NCI-H2171 (cell line): ENCODE measurements around the gene HTD2.

Experiments
- DNase-seq: peaks from one replicate; lab custom pipeline; 2025; lab: John Stamatoyannopoulos, UW

The HTD2 gene

DNA sequence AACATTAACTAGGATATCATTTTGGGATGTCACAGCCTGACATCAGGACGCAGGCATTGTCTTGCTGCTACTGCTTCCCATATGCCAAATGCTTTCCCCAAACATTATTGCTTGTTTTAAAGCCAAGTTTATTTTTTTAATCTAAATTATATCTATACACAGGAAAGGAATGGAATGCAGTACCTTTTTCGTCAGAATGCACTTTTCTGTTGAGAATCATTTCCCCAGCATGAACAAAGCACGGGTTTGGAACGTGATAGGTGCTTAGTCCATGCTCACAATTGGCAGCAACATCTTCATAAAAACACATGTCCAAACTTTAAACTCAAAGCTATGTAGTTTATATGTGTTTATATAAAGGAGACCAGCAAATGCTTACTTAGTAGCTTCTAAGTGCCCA, 52.5 kb downstream of the HTD2 start:
- no peak for DNase-seq

DNA sequence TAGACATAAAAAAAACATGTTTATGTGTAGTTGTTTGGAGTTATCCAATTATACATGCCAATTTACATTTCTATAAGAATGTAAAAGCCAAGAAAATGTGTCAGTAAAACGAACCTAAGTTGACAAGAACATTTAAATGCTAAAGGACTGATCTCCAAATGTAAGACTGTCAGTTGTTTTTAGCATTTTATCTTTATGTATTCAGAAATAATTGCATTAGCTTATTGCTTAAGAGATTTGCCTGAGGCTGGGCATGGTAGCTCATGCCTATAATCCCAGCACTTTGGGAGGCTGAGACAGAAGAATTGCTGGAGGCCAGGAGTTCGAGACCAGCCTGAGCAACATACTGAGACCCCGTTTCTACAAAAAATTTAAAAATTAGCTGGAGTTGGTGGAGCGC, 53.3 kb downstream of the HTD2 start:
- DNase-seq: no peak

DNA sequence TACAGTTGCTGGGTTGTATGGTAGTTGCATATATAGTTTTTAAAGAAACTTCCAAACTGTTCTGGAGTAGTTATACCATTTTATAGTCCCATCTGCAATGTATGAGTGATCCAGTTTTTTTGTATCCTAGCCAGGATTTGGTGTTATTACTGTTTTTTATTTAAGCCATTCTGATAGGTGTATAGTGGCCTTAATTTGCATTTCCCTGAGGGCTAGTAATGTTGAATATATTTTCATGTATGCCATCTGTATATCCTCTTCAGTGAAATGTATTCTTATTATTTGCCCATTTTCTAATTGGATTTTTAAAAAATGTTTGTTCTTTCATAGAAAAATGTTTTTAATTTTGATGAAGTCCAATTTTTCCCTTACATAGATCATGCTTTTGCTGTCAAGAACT, 55.5 kb downstream of the HTD2 start:
- DNase-seq: no peak

DNA sequence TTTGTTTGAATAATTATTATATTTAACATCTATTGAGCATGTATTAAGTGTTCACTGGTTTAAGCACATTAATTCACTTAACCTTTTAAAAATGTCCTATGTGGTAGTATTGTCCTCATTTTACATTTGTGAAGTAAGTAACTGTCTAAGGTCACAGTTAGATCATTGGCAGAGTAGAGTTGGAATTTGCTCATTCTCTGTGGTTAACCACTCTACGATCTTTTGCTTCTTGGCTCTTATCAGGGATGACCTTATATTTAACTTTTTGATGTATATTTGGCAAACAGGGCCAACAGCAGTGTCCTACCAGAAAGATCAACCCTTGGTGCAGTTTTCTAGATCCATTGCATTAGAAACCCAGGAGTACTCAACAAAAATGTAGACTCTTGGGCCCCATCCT, 60.4 kb downstream of the HTD2 start:
- no peak for DNase-seq

DNA sequence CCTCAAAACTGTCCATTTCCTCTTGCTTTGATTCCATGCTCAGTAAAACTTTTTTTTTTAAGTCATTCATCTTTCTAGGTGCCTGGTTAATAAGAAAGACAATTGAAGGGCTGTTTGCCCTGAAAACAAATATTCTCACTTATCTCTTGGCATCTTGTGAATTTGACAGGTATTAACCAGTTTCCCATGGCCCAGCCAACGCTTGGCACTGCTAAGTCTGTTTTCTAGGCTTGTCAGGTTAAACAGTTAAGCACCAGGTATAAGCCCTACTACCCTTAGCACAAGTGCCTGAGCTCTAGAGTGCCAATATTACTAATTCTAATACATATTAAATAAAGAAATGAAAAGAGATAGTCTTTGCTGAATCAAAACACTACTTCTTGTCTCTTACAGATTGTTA, 62.7 kb downstream of the HTD2 start:
- no peak for DNase-seq
